Osteoblast (primary cell): ENCODE data around the gene ARL4D. TPM values are rescaled to one million over a fixed set of nuclear protein-coding genes. Genes with fewer than 3 reads are reported as not detected.
A peak's percentile ranks its signal among the peaks of the same experiment; 100 is the strongest.

Source experiments
- DNase-seq: peaks from one replicate; pipeline ENCODE4 v3.0.0; 2011; ENCODE audit warnings: low spot score, mixed read lengths; ENCODE audit not compliant: insufficient read length; ENCODE audit errors: missing footprints
- H2AFZ ChIP-seq: 2 replicates; pipeline ENCODE4 v1.6.0; 2011; ENCODE audit warnings: mild to moderate bottlenecking, low read length
- H3K27ac ChIP-seq: 2 replicates; pipeline ENCODE4 v1.5.1; 2011; ENCODE audit warnings: mild to moderate bottlenecking, low read depth, low read length, moderate library complexity
- H3K27me3 ChIP-seq: 2 replicates; pipeline ENCODE4 v1.6.0; 2012; ENCODE audit warnings: mild to moderate bottlenecking, control low read depth, inconsistent platforms, low read length, moderate library complexity; ENCODE audit not compliant: insufficient read depth
- H3K36me3 ChIP-seq: 2 replicates; pipeline ENCODE4 v1.5.1; 2011; ENCODE audit warnings: mild to moderate bottlenecking, low read length, control low read depth, moderate library complexity; ENCODE audit not compliant: insufficient read depth
- H3K4me1 ChIP-seq: 2 replicates; pipeline ENCODE4 v1.5.1; 2011; ENCODE audit warnings: mild to moderate bottlenecking, low read length, control low read depth, moderate library complexity; ENCODE audit not compliant: insufficient read depth
- H3K4me2 ChIP-seq: 2 replicates; pipeline ENCODE4 v1.6.0; 2011; ENCODE audit warnings: mild to moderate bottlenecking, low read length; ENCODE audit not compliant: insufficient read depth
- H3K4me3 ChIP-seq: fragments of 200-600 bp; sonication (generic); 3 replicates; pipeline ENCODE4 v1.5.1; 2012; ENCODE audit warnings: mild to moderate bottlenecking, low read length, inconsistent platforms; ENCODE audit not compliant: insufficient read depth
- H3K79me2 ChIP-seq: 2 replicates; pipeline ENCODE4 v1.6.0; 2012; ENCODE audit warnings: mild to moderate bottlenecking, low read length, control low read depth, inconsistent platforms; ENCODE audit not compliant: insufficient read depth
- H3K9me3 ChIP-seq: 2 replicates; pipeline ENCODE4 v1.5.1; 2011; ENCODE audit warnings: low read depth, low read length, control low read depth
- H4K20me1 ChIP-seq: 2 replicates; pipeline ENCODE4 v1.6.0; 2012; ENCODE audit warnings: mild to moderate bottlenecking, low read length, control low read depth; ENCODE audit not compliant: insufficient read depth
- CTCF ChIP-seq: IDR thresholded peaks from 2 replicates; pipeline ENCODE4 v1.5.1; 2011; ENCODE audit warnings: mild to moderate bottlenecking, low read depth, low read length, moderate library complexity; ENCODE audit errors: extremely low read depth
- total RNA-seq: library from RNA; depleted of rRNA; stranded (reverse); fragments of >200 nt; gene quantifications from 2 replicates; pipeline ENCODE4 v1.2.3, GENCODE V29; 2012

The ARL4D gene
- 12.1 and 18.8 TPM in 2 replicates for total RNA-seq

- H3K4me2 ChIP-seq: peak within 1 kb of the TSS; percentile 98
- peaks cover 41% of the 10 kb centered on the region for H3K79me2 ChIP-seq
- peaks cover 41% of the 10 kb centered on the region for H3K4me1 ChIP-seq
- TF ChIP-seq CTCF: no peak
- peak within 1 kb of the TSS; percentile 96 for H3K27ac ChIP-seq
- peak; percentile 93 for DNase-seq
- peak within 1 kb of the TSS; percentile 96 for H2AFZ ChIP-seq
- H3K9me3 ChIP-seq: no peaks in the 10 kb centered on the region
- H3K27me3 ChIP-seq: no peaks in the 10 kb centered on the region
- H3K4me3 ChIP-seq: peak within 1 kb of the TSS; percentile 89
- H4K20me1 ChIP-seq: peaks cover 7% of the 10 kb centered on the region
- peaks cover 5% of the 10 kb centered on the region for H3K36me3 ChIP-seq
Measured at GRCh38 chr17:43398724-43399595, at the start of gene ARL4D. ARL4D (plus strand) TSS chr17:43398993; CDS start chr17:43399733, 740 bp downstream.

GRCh38 chr17:43349142-43349541, 49.7 kb upstream of the ARL4D start:
- H3K4me3 ChIP-seq: no peak overlapping the region
- no peaks in the 10 kb centered on the region for H3K27me3 ChIP-seq
- no peak overlapping the region for H2AFZ ChIP-seq
- H3K36me3 ChIP-seq: peaks cover 4% of the 10 kb centered on the region
- H3K79me2 ChIP-seq: no peaks in the 10 kb centered on the region
- TF ChIP-seq CTCF: no peak
- no peak overlapping the region for H3K27ac ChIP-seq
- DNase-seq: no peak
- no peaks in the 10 kb centered on the region for H3K4me1 ChIP-seq
- peaks cover 22% of the 10 kb centered on the region for H3K9me3 ChIP-seq
- no peak overlapping the region for H3K4me2 ChIP-seq
- H4K20me1 ChIP-seq: peaks cover 2% of the 10 kb centered on the region

DNA sequence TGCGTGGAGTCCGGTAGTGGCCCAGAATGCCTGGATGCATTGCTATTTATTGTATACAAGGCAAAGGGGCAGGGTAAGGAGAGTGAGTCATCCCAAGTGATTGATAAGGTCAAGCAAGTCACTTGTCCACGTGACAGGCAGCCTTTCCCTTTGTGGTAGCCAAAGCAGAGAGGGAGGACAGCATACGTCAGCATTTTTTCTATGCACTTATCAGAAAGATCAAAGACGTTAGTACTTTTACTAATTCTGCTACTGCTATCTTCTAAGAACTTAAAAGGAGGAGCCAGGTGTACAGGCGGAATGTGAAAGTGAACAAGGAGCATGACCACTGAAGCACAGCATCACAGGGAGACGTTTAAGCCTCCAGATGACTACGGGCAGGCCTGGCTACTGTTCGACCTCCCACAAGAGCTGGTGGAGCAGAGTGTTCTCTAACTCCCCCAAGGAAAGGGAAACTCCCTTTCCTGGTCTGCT, 47.9 kb upstream of the ARL4D start:
- peaks cover 4% of the 10 kb centered on the region for H3K36me3 ChIP-seq
- TF ChIP-seq CTCF: no peak
- DNase-seq: no peak

DNA sequence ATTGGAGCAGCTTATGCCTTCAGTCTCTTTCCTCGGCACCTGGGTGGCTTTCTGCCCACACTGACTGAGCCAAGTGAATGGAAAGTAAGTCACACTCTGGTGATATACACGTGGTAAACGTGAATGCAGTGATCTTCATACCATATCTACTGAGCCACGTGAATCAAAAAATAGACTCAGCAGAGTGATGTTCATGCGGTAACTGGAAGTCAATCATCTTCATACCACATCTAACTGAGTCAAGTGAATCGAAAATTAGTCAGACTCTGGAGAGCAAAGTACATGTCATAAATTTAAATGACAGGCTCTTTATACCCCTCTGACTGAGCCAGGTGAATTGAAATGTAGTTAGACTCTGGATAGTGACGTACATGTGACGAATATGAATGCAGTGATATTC, 47.1 kb upstream of the ARL4D start:
- Histone ChIP-seq H3K4me3 (no peak overlapping the region), H3K79me2 (no peaks in the 10 kb centered on the region), H3K4me2 (no peak overlapping the region), H3K27ac (no peak overlapping the region), H4K20me1 (peaks cover 4% of the 10 kb centered on the region), H3K27me3 (no peaks in the 10 kb centered on the region), H2AFZ (no peak overlapping the region), H3K36me3 (peaks cover 4% of the 10 kb centered on the region), H3K9me3 (peaks cover 22% of the 10 kb centered on the region), H3K4me1 (peaks cover 7% of the 10 kb centered on the region)
- no peak for DNase-seq
- no peak for TF ChIP-seq CTCF

More for the DNA sequence above, 47.9 kb upstream of the ARL4D start:
- Histone ChIP-seq H3K4me1 (no peaks in the 10 kb centered on the region), H3K79me2 (no peaks in the 10 kb centered on the region), H3K4me3 (no peak overlapping the region), H3K27me3 (no peaks in the 10 kb centered on the region), H4K20me1 (peaks cover 2% of the 10 kb centered on the region), H2AFZ (no peak overlapping the region), H3K9me3 (peaks cover 22% of the 10 kb centered on the region), H3K27ac (no peak overlapping the region), H3K4me2 (no peak overlapping the region)
